ENCODE results near the gene OR6S1. TPM values are rescaled to one million over a fixed set of nuclear protein-coding genes. Genes with fewer than 3 reads are reported as not detected.

Gene OR6S1
- total RNA-seq, 2 donors from 2014 or later, result not detected

- TF ChIP-seq, protein P1, sequence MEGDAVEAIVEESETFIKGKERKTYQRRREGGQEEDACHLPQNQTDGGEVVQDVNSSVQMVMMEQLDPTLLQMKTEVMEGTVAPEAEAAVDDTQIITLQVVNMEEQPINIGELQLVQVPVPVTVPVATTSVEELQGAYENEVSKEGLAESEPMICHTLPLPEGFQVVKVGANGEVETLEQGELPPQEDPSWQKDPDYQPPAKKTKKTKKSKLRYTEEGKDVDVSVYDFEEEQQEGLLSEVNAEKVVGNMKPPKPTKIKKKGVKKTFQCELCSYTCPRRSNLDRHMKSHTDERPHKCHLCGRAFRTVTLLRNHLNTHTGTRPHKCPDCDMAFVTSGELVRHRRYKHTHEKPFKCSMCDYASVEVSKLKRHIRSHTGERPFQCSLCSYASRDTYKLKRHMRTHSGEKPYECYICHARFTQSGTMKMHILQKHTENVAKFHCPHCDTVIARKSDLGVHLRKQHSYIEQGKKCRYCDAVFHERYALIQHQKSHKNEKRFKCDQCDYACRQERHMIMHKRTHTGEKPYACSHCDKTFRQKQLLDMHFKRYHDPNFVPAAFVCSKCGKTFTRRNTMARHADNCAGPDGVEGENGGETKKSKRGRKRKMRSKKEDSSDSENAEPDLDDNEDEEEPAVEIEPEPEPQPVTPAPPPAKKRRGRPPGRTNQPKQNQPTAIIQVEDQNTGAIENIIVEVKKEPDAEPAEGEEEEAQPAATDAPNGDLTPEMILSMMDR (IDR thresholded peaks at IDR 0.05), result no peak
- no peak for TF ChIP-seq POLR2A (IDR thresholded peaks at IDR 0.05)
- no peak for ATAC-seq
- Histone ChIP-seq H3K9me3 (no peaks in the 10 kb centered on the region), H3K4me3 (no peak overlapping the region), H3K36me3 (replicated peaks in 1 of 2; ENCODE audit: insufficient read depth in 1 of 2, low read depth in 2 of 2) (no peaks in the 10 kb centered on the region), H3K27me3 (no peaks in the 10 kb centered on the region), H3K4me1 (peaks cover 38% of the 10 kb centered on the region), H3K27ac (no peak overlapping the region)
- 24 to 25% methylated on average over 12 of the region's 12 CpGs for WGBS, 2 donors
- no peak for DNase-seq
- intact Hi-C loops (cut with DNase I), result no loop called here
Observed at GRCh38 chr14:20626274-20626673, 15.2 kb downstream of the OR6S1 start.

GRCh38 chr14:20624495-20625070, 16.9 kb downstream of the OR6S1 start:
- peak; percentile 41 for ATAC-seq
- DNase-seq, result peak; percentile 42 to 64 (median 45)
- no peak overlapping the region for H3K4me3 ChIP-seq
- H3K27me3 ChIP-seq, result no peaks in the 10 kb centered on the region
- intact Hi-C loops (cut with DNase I), result no loop called here
- H3K36me3 ChIP-seq (replicated peaks in 1 of 2; ENCODE audit: insufficient read depth in 1 of 2, low read depth in 2 of 2), result no peaks in the 10 kb centered on the region
- no peaks in the 10 kb centered on the region for H3K9me3 ChIP-seq
- no peak overlapping the region for H3K27ac ChIP-seq
- WGBS, 2 donors, result 16% methylated on average over 22 of the region's 22 CpGs
- TF ChIP-seq POLR2A (IDR thresholded peaks at IDR 0.05), result no peak
- TF ChIP-seq, protein P1 (IDR thresholded peaks at IDR 0.05), result no peak
- H3K4me1 ChIP-seq, result peaks cover 34% of the 10 kb centered on the region

GRCh38 chr14:20623798-20624197, 17.7 kb downstream of the OR6S1 start:
- H3K9me3 ChIP-seq, result no peaks in the 10 kb centered on the region
- no peak for ATAC-seq
- H3K27me3 ChIP-seq, result no peaks in the 10 kb centered on the region
- H3K4me1 ChIP-seq, result peaks cover 34% of the 10 kb centered on the region
- H3K36me3 ChIP-seq (replicated peaks in 1 of 2; ENCODE audit: insufficient read depth in 1 of 2, low read depth in 2 of 2), result no peaks in the 10 kb centered on the region
- no peak overlapping the region for H3K4me3 ChIP-seq
- H3K27ac ChIP-seq, result no peak overlapping the region
- 53 to 56% methylated on average over 15 of the region's 15 CpGs for WGBS, 2 donors
- no peak for TF ChIP-seq POLR2A (IDR thresholded peaks at IDR 0.05)
- TF ChIP-seq, protein P1 (IDR thresholded peaks at IDR 0.05), result no peak
- intact Hi-C loops (cut with DNase I), result no loop called here
- no peak for DNase-seq

DNA sequence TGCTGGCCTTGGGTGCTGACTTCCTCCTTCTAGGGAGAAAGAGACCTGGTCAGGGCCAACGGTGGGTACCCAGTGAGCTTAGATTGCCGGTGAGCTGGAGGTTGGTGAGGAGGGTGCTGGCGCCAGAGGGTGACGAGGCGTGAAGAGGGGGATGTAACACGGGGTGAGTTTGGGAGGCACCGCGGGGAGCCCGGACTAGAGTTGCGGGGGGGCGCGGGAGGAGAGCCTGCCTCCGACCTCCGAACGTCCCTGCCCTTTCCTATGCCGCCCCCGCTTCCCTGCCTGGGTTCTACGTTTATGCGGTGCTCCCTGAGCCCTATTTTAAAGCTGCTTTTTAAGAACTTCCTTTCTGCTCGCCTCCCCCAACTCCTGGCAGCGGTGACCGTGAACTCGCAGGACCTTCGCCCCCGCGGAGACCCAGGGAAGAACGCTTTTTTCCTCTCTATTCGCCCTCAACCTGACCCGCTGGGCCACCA, 18.6 kb downstream of the OR6S1 start:
- Histone ChIP-seq H3K27ac (no peak overlapping the region), H3K9me3 (no peaks in the 10 kb centered on the region), H3K36me3 (replicated peaks in 1 of 2; ENCODE audit: insufficient read depth in 1 of 2, low read depth in 2 of 2) (no peaks in the 10 kb centered on the region), H3K27me3 (no peaks in the 10 kb centered on the region), H3K4me3 (no peak overlapping the region), H3K4me1 (peaks cover 34% of the 10 kb centered on the region)
- WGBS, 2 donors, result 38 to 43% methylated on average over 29 of the region's 29 CpGs
- ATAC-seq, result no peak
- intact Hi-C loops (cut with DNase I), result no loop called here
- no peak for TF ChIP-seq POLR2A (IDR thresholded peaks at IDR 0.05)
- TF ChIP-seq, protein P1 (IDR thresholded peaks at IDR 0.05), result no peak
- no peak for DNase-seq

All from body of pancreas (tissue), 4 donors.